KOPT-K1 (cell line): ENCODE measurements around the gene FAAP20.

Source experiments
- H3K27ac ChIP-seq: fragments of 200-600 bp; sonication (generic); 2 replicates; pipeline ENCODE4 v1.5.1; 2016; ENCODE audit warnings: antibody characterized with exemption, mild to moderate bottlenecking, low read depth, low read length; ENCODE audit not compliant: poor library complexity, severe bottlenecking
- H3K36me3 ChIP-seq: fragments of 200-600 bp; sonication (generic); 2 replicates; pipeline ENCODE4 v1.5.1; 2017; ENCODE audit warnings: antibody characterized with exemption, mild to moderate bottlenecking, low read length, moderate library complexity; ENCODE audit not compliant: insufficient read depth
- H3K9me3 ChIP-seq: fragments of 200-600 bp; sonication (generic); 2 replicates; pipeline ENCODE4 v1.5.1; 2017; ENCODE audit warnings: antibody characterized with exemption, low read length, mild to moderate bottlenecking; ENCODE audit not compliant: insufficient read depth, poor library complexity, severe bottlenecking

The FAAP20 gene

DNA sequence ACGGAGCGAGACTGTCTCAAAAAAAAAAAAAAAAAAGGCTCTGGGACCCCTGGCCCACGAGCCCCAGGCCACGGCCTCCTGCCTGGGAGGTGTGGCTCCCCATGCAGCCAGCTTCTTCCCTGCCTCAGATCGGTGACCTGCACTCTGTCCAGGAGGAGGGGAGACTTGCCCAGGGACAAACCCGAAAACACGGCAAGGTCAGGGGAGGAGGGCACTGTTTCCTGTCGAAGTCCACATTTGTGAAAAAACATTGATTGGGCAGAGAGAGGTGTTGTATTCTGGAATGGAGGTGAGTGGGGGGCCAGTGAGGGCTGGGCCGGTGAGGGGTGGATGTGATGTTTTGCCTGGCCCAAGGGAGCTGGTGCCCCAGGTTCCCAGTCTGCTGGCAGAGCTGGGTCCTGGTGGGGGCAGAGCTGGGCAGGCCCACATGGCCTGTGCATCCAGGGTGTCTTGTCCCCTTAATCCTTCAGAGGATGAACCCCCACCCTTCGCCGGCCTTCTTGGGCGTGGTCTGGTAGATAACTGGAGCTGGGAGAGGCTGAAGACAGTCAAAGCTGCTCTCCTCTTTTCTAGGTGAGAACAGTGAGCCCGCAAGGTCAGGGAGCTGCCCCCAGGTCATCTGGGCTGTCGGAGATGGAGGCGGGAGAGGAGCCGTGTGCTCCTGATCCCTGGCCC is 12.4 kb upstream of the FAAP20 start:
- no peak overlapping the region for H3K27ac ChIP-seq
- H3K36me3 ChIP-seq, result no peaks in the 10 kb centered on the region
- no peaks in the 10 kb centered on the region for H3K9me3 ChIP-seq

DNA sequence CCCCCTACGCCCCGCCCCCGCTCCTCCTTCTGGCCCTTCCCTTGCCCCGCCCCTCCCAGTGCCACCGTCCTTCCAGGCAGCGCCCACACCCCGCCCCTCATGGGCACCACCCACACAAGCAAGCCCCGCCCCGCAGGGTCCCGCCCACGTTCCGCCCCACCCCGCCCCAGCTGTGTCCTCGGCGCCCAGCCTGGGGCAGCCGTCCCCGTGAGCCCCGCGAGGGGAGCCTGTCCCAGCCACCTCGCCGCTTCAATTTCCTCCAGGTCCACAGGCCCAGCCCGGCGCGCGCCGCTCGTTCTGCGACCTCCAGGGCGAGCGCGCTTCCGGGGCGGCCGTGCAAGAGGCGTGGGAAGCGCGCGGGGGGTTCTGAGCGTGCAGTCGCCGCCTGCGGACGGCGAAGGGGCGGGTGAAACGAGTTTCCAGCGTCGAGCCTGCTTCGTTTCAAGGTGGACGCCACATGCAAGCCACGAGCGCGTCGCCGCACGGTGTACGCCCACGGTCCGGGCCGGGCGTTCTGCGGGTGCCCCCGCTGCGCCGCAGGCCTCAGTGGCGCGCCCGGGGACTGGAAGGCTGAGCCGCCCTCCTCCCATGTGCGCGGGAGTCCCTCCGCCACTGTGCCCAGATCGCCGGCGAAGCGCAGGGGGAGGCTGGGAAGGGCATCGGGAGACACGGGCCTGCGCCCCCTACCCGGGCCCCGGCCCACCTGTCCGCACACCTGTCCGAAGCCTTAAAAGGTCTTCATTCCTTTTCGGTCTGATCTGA is 10.8 kb upstream of the FAAP20 start:
- Histone ChIP-seq H3K9me3 (no peaks in the 10 kb centered on the region), H3K36me3 (no peaks in the 10 kb centered on the region), H3K27ac (no peak overlapping the region)

DNA sequence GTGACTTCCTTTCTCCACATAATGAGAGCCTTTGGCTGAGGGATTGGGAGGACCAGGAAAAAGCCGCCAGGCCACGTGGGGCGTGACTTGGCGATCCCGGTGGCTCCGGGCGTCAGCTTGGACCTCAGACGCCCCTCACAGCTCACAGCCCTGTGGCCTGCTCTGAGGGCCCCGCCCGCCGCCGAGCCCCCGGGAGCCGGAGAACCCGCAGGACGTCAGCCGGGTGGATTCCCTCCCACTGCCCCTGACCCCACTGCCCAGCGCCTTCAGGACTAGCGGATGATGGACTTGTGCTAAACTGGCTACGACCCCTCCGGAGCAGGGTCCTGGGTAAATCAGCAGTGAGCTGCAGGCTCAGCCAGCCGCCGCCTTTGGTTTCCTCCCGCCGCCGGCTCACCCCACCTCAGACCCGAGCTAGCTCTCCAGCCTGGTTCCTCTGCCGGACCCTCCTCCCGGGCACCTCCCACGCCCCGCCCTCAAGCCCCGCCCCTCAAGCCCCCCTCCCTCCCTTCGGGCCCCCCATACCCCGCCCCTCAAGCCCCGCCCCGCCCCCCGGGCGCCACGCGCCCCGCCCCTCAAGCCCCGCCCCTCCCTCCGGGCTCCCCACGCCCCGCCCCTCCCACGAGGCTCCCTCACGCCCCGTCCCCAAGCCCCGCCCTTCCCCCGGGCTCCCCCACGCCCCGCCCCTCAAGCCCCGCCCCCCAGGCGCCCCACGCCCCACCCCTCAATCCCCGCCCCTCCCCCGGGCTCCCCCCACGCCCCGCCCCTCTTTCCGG is 10.0 kb upstream of the FAAP20 start:
- H3K27ac ChIP-seq, result no peak overlapping the region
- H3K9me3 ChIP-seq, result no peaks in the 10 kb centered on the region
- no peaks in the 10 kb centered on the region for H3K36me3 ChIP-seq

DNA sequence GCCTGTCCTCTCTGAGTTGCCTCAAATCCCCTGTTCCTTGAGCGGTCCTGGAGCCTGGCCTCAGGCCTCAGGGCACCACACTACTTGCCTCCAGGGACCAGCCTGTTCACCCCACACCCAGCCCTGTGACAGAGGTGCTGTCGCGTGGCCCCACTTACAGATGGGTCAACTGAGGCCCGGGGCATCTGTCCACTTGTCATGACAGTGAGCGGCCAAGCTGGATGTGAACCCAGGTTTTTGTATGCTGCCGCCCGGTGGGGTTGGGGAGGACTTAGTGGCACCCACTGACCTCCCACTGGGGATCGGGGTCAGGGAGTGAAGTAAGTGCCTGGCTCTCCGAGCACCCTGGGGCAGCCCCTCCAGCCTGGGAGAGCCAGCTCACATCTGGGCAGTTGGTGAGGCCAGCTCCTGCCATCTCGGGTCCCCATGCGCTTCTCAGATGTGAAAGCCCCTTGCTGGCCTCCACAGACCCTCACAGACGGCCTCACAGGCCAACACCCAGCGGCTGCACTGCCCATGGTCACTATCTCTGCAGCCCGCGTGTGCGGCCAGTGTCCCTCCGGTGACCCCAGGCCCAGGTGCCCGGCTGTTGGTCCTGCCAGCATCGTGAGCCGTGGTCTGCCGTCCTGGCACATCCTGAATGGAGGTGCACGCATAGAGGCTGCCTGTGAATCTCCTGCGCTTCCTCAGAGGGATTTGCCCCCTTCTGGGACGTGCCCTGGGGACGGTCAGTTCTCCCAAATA is 9.3 kb upstream of the FAAP20 start:
- no peak overlapping the region for H3K27ac ChIP-seq
- no peaks in the 10 kb centered on the region for H3K36me3 ChIP-seq
- no peaks in the 10 kb centered on the region for H3K9me3 ChIP-seq

DNA sequence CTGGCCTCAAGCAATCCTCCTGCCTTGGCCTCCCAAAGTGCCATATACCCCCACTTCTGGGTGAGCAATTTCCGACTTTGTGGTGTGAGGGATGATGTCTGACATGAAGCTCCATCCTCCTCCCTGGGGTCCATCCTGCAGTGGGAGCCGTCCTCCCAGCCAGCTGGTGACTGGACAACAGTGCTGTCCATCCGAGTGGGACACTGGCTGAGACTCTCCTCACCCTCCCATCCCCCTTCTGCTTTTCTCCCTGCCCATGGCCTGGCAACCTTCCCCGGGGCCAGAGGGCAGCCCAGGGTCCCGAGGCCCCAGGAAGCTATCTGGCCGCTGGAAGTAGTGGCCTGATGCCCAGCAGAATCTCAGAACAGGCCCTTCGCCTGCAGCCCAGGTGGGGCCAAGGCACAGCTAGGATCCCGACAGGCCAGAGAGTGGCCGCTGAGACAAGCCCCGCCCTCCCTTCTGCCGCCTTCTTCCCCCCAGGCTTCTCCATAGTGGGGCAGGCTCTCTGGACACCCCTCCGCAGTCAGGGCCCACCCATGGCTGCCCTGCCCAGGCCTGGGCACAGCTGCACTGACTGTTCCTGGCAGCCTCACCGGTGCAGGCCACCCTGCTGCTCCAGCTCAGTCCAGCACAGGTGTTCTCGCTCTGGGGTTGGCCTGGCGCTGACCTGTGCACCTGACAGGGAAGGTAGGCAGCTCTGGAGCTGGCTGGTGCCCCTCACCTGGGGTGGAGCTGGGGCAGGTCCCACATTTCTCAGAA is 8.4 kb upstream of the FAAP20 start:
- Histone ChIP-seq H3K9me3 (no peaks in the 10 kb centered on the region), H3K27ac (no peak overlapping the region)

DNA sequence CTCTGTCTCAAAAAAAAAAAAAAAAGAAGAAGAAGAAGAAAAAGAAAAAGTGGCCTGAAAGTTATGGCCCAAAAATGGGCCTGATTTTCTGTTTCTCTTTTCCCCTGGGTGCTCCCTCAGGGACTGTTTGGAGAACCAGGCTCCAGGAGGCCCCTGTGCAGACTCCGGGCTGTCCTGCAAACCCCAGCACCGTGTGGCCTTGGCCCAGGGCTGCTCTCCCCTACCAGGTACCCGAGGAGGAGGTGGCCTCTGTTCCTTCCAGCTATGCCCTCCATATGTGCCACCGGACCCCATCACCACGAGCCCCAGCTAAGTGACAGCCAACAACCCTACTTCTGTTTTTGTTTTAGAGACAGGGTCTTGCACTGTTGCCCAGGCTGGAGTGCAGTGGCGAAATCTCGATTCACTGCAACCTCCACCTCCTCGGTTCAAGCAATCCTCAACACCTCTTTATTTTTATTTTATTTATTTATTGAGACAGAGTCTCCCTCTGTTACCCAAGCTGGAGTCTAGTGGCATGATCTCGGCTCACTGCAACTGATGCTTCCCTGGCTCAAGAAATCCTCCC is 7.5 kb upstream of the FAAP20 start:
- Histone ChIP-seq H3K9me3 (no peaks in the 10 kb centered on the region), H3K36me3 (no peaks in the 10 kb centered on the region)

More for the DNA sequence above, 8.4 kb upstream of the FAAP20 start:
- no peaks in the 10 kb centered on the region for H3K36me3 ChIP-seq

DNA sequence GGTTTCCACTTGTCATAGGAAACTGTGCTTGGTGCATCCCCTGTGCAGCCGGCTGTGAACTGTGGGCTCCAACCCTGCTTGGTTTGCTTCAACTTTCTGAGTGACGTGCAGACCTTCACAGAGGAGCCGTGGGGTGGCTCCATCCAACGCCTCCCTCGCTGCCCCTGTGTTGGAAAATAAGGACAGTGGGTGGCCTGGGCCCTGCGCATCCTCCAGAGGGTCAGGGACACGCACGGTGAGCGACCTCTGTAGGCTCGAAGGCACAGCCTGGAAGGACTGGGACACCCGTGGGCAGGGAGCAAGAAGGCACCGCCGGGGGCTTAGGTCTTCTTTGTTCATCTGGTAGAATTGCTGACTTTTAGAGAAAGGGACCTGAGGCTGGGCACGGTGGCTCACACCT is 6.5 kb upstream of the FAAP20 start:
- H3K27ac ChIP-seq, result no peak overlapping the region
- no peaks in the 10 kb centered on the region for H3K9me3 ChIP-seq
- no peaks in the 10 kb centered on the region for H3K36me3 ChIP-seq

More for the DNA sequence above, 7.5 kb upstream of the FAAP20 start:
- H3K27ac ChIP-seq, result no peak overlapping the region

DNA sequence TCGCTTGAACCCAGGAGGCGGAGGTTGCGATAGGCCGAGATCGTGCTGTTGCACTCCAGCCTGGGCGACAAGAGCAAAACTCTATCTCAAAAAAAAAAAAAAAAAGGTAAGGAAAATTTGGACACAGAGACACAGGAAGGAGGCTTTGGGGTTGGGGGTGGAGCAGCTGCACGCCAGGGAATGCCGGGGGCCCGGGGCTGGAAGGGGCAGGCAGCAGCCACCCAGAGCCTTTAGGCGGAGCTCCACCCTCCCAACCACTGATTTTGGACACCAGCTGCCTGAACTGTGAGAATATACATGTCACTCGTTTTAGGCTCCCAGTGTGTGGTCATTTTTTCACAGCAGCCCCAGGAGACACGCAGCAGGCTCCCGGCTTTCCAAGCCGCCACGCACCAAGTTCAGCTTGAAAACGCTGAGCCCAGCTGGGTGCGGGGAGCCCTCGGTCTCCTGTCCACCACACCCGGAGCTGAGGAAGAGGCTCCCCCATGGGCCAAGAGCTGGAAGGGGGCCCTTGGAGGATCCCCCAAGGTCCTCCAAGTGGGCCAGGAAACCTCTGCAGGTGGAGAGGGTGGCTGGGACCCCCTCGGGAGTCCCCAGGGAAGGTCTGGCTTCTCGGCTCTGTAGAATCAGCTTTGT is 5.9 kb upstream of the FAAP20 start:
- H3K9me3 ChIP-seq, result no peaks in the 10 kb centered on the region

DNA sequence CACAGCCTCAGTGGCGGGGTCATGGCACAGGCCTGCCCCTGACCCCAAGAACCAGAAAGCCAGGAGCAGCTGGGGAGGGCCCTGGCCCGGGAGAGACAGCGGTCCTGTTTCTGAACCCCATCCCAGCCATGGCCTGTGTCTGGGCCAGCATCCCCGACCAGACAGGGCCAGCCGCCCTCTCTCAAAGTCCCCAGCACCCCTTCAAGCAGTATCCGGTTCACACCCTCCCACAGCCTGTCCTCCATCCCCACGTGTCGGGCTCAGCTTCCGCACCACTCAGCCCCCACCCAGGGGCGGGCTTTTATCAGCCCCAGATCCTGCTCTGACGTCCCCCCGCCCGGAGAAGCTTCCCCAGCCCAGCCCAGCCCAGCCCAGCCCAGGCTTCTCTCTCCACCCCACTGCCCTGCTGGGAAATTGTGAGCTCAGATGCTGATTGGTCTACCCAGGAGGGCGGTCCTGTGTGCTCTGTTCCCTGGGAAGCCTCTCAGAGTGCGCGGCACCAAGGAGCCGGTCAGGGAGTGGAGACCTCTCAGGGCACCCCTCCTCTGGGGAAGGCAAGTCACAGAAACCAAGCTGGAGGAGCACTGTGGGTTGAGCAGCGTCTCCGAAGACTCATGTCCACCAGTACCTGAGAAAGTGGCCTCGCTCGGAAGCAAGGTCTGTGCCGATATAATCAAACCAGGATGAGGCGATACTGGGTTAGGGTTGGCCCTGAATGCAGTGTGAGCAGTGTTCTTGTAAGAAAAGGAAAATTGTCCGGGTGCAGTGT is 4.7 kb upstream of the FAAP20 start:
- no peaks in the 10 kb centered on the region for H3K9me3 ChIP-seq
- no peak overlapping the region for H3K27ac ChIP-seq

More for the DNA sequence above, 5.9 kb upstream of the FAAP20 start:
- H3K36me3 ChIP-seq, result no peaks in the 10 kb centered on the region
- H3K27ac ChIP-seq, result no peak overlapping the region

DNA sequence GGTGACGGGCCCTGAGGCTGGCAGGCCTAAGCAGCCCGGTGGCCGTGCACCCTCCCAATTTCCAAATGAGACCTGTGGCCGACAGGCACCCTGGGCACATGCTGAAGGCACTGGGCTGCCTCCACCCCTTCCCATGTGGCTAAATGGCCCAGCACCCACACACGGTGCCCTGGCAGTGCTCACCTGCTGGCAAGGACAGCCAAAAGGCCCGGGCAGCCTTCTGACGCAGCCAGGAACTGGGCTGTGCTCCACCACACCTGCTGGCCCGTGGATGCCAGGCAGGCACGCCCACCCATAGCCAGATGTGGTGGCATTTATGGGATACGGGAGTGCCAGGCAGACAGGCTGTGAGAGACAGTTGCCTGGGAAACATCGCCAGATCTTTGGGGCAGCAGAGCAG is 4.0 kb upstream of the FAAP20 start:
- Histone ChIP-seq H3K36me3 (no peaks in the 10 kb centered on the region), H3K9me3 (no peaks in the 10 kb centered on the region), H3K27ac (no peak overlapping the region)

More for the DNA sequence above, 4.7 kb upstream of the FAAP20 start:
- no peaks in the 10 kb centered on the region for H3K36me3 ChIP-seq

DNA sequence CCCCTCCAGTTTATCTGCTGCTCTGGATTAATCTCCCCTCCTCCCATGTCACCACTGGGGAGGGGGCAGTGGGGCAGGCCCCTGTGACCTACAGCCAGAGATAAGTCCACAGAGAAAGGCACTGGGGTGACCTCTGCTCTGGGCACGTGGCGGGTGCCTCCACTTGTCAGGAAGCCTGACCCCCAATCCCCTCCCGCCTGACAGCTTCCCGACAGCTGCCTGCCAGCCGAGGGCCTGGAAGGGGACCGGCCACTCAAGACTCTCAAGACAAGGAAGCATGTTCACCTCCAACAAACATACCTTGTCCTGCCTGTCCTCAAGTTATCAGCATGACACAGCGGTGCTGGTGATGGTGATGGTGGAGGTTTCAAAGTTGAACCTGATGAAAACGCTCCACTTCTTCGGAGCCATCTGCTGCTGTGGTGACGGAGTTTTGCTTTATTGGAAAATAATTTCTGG is 3.2 kb upstream of the FAAP20 start:
- H3K9me3 ChIP-seq, result no peaks in the 10 kb centered on the region
- H3K27ac ChIP-seq, result no peak overlapping the region
- H3K36me3 ChIP-seq, result no peaks in the 10 kb centered on the region

DNA sequence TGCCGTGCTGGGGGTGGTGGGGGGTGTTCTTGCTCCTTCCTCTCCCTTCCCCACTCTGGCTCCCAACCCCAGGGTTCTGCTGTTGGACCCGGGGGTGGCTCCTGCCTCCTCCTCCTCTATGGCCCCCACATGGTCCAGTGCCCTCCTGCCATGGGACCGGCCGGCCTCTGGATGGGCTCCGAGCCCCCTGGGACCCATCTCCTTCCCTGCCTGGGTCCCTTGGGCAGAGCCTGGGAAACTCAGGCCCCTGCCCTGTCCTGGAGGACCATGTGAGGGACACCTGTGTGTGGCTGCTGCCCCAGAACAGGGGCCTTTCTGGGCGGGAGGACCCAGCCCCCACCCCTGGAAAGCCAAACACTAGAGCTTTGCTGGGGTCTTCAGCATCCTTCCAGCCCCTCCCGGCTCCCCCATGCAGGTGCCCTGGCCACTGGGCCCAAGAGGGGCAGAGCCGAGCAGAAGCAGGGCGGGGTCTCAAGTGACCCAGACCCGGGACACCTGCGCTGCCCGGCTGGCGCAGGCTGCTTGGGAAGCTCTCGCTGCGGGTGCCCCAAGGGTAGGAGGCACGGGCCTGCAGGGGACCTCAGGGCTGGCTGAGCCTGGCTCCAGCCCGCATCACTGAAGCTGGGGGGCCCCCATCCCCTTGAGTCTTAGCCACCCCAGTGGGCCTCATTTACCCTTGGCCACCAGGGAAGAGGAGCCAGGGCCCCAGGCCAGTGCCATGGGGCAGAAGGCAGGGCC is 2.5 kb upstream of the FAAP20 start:
- Histone ChIP-seq H3K9me3 (no peaks in the 10 kb centered on the region), H3K27ac (no peak overlapping the region)

More for the DNA sequence above, 2.5 kb upstream of the FAAP20 start:
- peaks cover 3% of the 10 kb centered on the region; the same call in 1 of the 2 replicates for H3K36me3 ChIP-seq
